Glutamatergic neuron (in vitro differentiated cells): ENCODE data around the gene ERFL. TPM values are rescaled to one million over a fixed set of nuclear protein-coding genes. Genes with fewer than 3 reads are reported as not detected.
A peak's percentile ranks its signal among the peaks of the same experiment; 100 is the strongest.

Source experiments
- DNase-seq: peaks from one replicate; pipeline ENCODE4 v3.0.0; 2022
- H3K27ac Mint-ChIP-seq: one replicate; pipeline ENCODE4 v1.8.0; 2020; ENCODE audit warnings: mild to moderate bottlenecking, mixed read lengths, inconsistent platforms; ENCODE audit not compliant: unreplicated experiment
- H3K27me3 Mint-ChIP-seq: one replicate; pipeline ENCODE4 v1.8.0; 2020; ENCODE audit warnings: mild to moderate bottlenecking, moderate library complexity, mixed read lengths, inconsistent platforms; ENCODE audit not compliant: unreplicated experiment
- H3K36me3 Mint-ChIP-seq: one replicate; pipeline ENCODE4 v1.8.0; 2020; ENCODE audit warnings: mild to moderate bottlenecking, mixed read lengths, inconsistent platforms; ENCODE audit not compliant: unreplicated experiment
- H3K4me1 Mint-ChIP-seq: one replicate; pipeline ENCODE4 v1.8.0; 2020; ENCODE audit warnings: mild to moderate bottlenecking, low read depth, mixed read lengths, inconsistent platforms; ENCODE audit not compliant: unreplicated experiment
- H3K4me3 Mint-ChIP-seq: one replicate; pipeline ENCODE4 v1.8.0; 2020; ENCODE audit warnings: mild to moderate bottlenecking, mixed read lengths, inconsistent platforms; ENCODE audit not compliant: unreplicated experiment
- H3K9me3 Mint-ChIP-seq: one replicate; pipeline ENCODE4 v1.8.0; 2020; ENCODE audit warnings: mild to moderate bottlenecking, moderate library complexity, mixed read lengths, inconsistent platforms; ENCODE audit not compliant: unreplicated experiment
- CTCF ChIP-seq: fragments of 200-600 bp; sonication (generic); IDR thresholded peaks from one replicate; pipeline ENCODE4 v1.5.0; 2021; ENCODE audit not compliant: partially characterized antibody, unreplicated experiment
- long read RNA-seq: library from polyadenylated mRNA; unstranded; transcript quantifications from one replicate; pipeline ENCODE4 v2.0.0, GENCODE V29; 2020; ENCODE audit not compliant: unreplicated experiment
- total RNA-seq: library from RNA; stranded (reverse); fragmentation: NEBNext Ultra II Directional; extraction: Animal tissue kit (Norgen Biotek cat#: 25700); gene quantifications from one replicate; pipeline ENCODE4 v1.2.1, GENCODE V29; 2021; ENCODE audit not compliant: unreplicated experiment

The ERFL gene
- 1.6 TPM for total RNA-seq
- long read RNA-seq, result 0 reads

- Mint-ChIP-seq H3K36me3 (no peaks in the 10 kb centered on the region), H3K4me1 (peaks cover 25% of the 10 kb centered on the region), H3K9me3 (peaks cover 13% of the 10 kb centered on the region), H3K27ac (no peak within 1 kb of the TSS), H3K4me3 (peak within 1 kb of the TSS; percentile 89), H3K27me3 (peaks cover 19% of the 10 kb centered on the region)
- no peak for DNase-seq
- no peak for TF ChIP-seq CTCF
Observed at GRCh38 chr19:41928221-41928683, at the start of gene ERFL. ERFL (minus strand) TSS chr19:41928449; CDS start chr19:41912919, 15,530 bp downstream.

DNA sequence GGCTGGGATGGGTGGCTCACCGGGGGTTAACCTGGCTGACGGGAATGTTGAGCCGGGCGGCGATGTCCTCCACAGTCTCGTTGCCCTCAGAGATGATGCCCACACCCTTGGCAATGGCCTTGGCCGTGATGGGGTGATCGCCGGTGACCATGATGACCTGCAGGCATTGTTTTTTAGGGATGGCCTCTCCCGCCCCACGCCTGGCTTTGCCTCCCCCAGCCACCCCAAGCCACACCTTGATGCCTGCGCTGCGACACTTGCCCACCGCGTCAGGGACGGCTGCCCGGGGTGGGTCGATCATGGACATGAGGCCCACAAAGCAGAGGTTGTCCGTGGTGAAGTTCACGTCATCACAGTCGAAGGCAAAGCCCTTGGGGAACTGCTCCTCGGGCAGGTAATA is 49.7 kb upstream of the ERFL start:
- H3K4me1 Mint-ChIP-seq, result peaks cover 1% of the 10 kb centered on the region
- DNase-seq, result no peak
- no peak overlapping the region for H3K27ac Mint-ChIP-seq
- H3K4me3 Mint-ChIP-seq, result no peak overlapping the region
- peaks cover 10% of the 10 kb centered on the region for H3K9me3 Mint-ChIP-seq
- H3K27me3 Mint-ChIP-seq, result peaks cover 6% of the 10 kb centered on the region
- peaks cover 9% of the 10 kb centered on the region for H3K36me3 Mint-ChIP-seq
- TF ChIP-seq CTCF, result no peak

DNA sequence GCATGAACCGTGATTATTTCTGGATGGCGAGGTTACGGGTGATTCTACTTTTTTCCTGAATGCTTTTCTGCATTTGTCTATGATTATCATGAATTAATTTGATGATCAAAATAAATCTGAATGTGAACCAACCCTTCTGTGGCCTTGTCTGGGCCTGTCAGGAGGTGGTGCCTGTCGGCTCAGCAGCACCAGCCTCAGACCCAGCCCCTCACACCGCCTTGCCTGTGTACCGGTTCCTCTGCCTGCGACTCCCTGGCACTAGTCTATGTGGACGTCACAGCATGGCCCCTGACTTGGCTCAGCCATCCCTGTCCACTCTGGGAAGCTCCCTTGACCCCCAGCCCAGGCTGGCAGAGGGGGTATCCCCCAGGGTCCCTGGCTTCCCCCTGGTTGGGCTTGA is 46.4 kb upstream of the ERFL start:
- DNase-seq, result no peak
- Mint-ChIP-seq H3K9me3 (peaks cover 10% of the 10 kb centered on the region), H3K4me3 (no peak overlapping the region), H3K27ac (no peak overlapping the region), H3K27me3 (peaks cover 6% of the 10 kb centered on the region), H3K4me1 (no peaks in the 10 kb centered on the region), H3K36me3 (peaks cover 15% of the 10 kb centered on the region)
- TF ChIP-seq CTCF, result no peak

GRCh38 chr19:41971363-41971762 is 43.1 kb upstream of the ERFL start:
- no peak for DNase-seq
- Mint-ChIP-seq H3K9me3 (peaks cover 9% of the 10 kb centered on the region), H3K27ac (peak overlapping the region; percentile 52)

More at GRCh38 chr19:41971363-41971762, 43.1 kb upstream of the ERFL start:
- H3K4me1 Mint-ChIP-seq, result no peaks in the 10 kb centered on the region
- H3K36me3 Mint-ChIP-seq, result peaks cover 11% of the 10 kb centered on the region
- TF ChIP-seq CTCF, result no peak
- H3K4me3 Mint-ChIP-seq, result no peak overlapping the region
- H3K27me3 Mint-ChIP-seq, result peaks cover 8% of the 10 kb centered on the region
